Endothelial cell of umbilical vein (primary cell): ENCODE data around the gene TUBGCP4. TPM values are rescaled to one million over a fixed set of nuclear protein-coding genes. Genes with fewer than 3 reads are reported as not detected.
A peak's percentile ranks its signal among the peaks of the same experiment; 100 is the strongest.

Source experiments
- BruUV-seq: library from RNA; stranded (reverse); fragments of 400-500 nt; replicated peaks from 2 replicates; lab custom pipeline; 2021; lab: Mats Ljungman, UMichigan
- CTCF ChIA-PET: fragments of 300-600, 350-600 bp; sonication (Branson Sonifier 250); formaldehyde crosslinking; loops from one replicate; lab custom pipeline; 2021; ENCODE audit warnings: antibody characterized with exemption, inconsistent platforms; lab: Charles Lee
- POLR2A ChIA-PET: fragments of 300-600, 350-600 bp; sonication (Branson Sonifier 250); formaldehyde crosslinking; loops from one replicate; lab custom pipeline; 2021; ENCODE audit warnings: antibody characterized with exemption, inconsistent platforms; lab: Charles Lee
- DNase-seq: peaks from one replicate; pipeline ENCODE4 v3.0.0-alpha.2; 2011; ENCODE audit warnings: low read depth, low spot score
- FAIRE-seq: peaks from 2 replicates; lab custom pipeline; 2011; peaks lifted over from hg19 to GRCh38; lab: Jason Lieb, UNC
- H2AFZ ChIP-seq: 2 replicates; pipeline ENCODE4 v1.6.0; 2012; ENCODE audit warnings: low read depth, low read length, control low read depth, inconsistent platforms
- H3K27ac ChIP-seq: 2 replicates; pipeline ENCODE4 v1.5.1; 2011; ENCODE audit warnings: low read depth, mild to moderate bottlenecking, control low read depth, low read length, moderate library complexity; ENCODE audit not compliant: insufficient read depth
- H3K27me3 ChIP-seq, 2 experiments: 2 replicates each; pipeline versions ENCODE4 v1.6.0 to v1.6.1; 2011; ENCODE audit warnings: low read length in 2 of 2, mixed read lengths in 1 of 2; ENCODE audit not compliant: control insufficient read depth in 2 of 2, insufficient read depth in 2 of 2
- H3K36me3 ChIP-seq, 2 experiments: 2 replicates in 1 of 2; 3 replicates in 1 of 2; pipeline ENCODE4 v1.5.1; 2011; ENCODE audit warnings: low read length in 2 of 2, mild to moderate bottlenecking in 1 of 2, moderate library complexity in 1 of 2; ENCODE audit not compliant: control insufficient read depth in 2 of 2, insufficient read depth in 2 of 2; ENCODE audit errors: extremely low read depth in 1 of 2
- H3K4me1 ChIP-seq: 3 replicates; pipeline ENCODE4 v1.5.1; 2011; ENCODE audit warnings: mild to moderate bottlenecking, low read length; ENCODE audit not compliant: control insufficient read depth, insufficient read depth; ENCODE audit errors: extremely low read depth
- H3K4me2 ChIP-seq: 2 replicates; pipeline ENCODE4 v1.6.1; 2011; ENCODE audit warnings: low read length, control low read depth, mixed read lengths; ENCODE audit not compliant: insufficient read depth
- H3K4me3 ChIP-seq, 3 experiments: fragments of 200-600 bp in 1 of 3; sonication (generic), shearing (Covaris generic) in 1 of 3; replicated peaks in 1 of 3; 2 replicates each; pipeline ENCODE4 v1.5.1; 2011 to 2016; ENCODE audit warnings: control low read depth in 3 of 3, low read length in 3 of 3, mild to moderate bottlenecking in 2 of 3, inconsistent platforms in 1 of 3, low read depth in 1 of 3, moderate library complexity in 1 of 3; ENCODE audit not compliant: insufficient read depth in 1 of 3
- H3K79me2 ChIP-seq: 2 replicates; pipeline ENCODE4 v1.6.0; 2012; ENCODE audit warnings: low read length, inconsistent platforms; ENCODE audit not compliant: control insufficient read depth, insufficient read depth
- H3K9ac ChIP-seq: replicated peaks from 2 replicates; pipeline ENCODE3; 2011; ENCODE audit warnings: low read length, control low read depth; ENCODE audit not compliant: insufficient read depth; ENCODE audit errors: extremely low read depth
- H3K9me1 ChIP-seq: replicated peaks from 3 replicates; pipeline ENCODE4 v1.6.0; 2011; ENCODE audit warnings: mild to moderate bottlenecking, low read length; ENCODE audit not compliant: control insufficient read depth, insufficient read depth; ENCODE audit errors: extremely low read depth
- H3K9me3 ChIP-seq: replicated peaks from 2 replicates; pipeline ENCODE4 v1.5.1; 2012; ENCODE audit warnings: low read length, inconsistent platforms; ENCODE audit not compliant: control insufficient read depth, insufficient read depth
- H4K20me1 ChIP-seq: replicated peaks from 2 replicates; pipeline ENCODE3; 2011; ENCODE audit warnings: mild to moderate bottlenecking, low read length; ENCODE audit not compliant: control insufficient read depth, insufficient read depth; ENCODE audit errors: extremely low read depth
- CTCF ChIP-seq, 2 donors: IDR thresholded peaks; 1 replicate in 1 of 2; 2 replicates in 1 of 2; pipeline ENCODE4 v1.5.1; 2011; ENCODE audit warnings: low read length in 2 of 2, mild to moderate bottlenecking in 2 of 2, moderate library complexity in 2 of 2, control low read depth in 1 of 2, inconsistent platforms in 1 of 2, low read depth in 1 of 2; ENCODE audit not compliant: insufficient read depth in 1 of 2; ENCODE audit errors: extremely low read depth in 1 of 2
- EZH2 ChIP-seq: IDR thresholded peaks from 2 replicates; pipeline ENCODE4 v1.6.1; 2012; ENCODE audit warnings: borderline replicate concordance, low read depth, mild to moderate bottlenecking, moderate library complexity, low read length, inconsistent platforms; ENCODE audit not compliant: severe bottlenecking
- FOS ChIP-seq: IDR thresholded peaks from 2 replicates; pipeline ENCODE4 v1.6.1; 2011; ENCODE audit warnings: mild to moderate bottlenecking, low read length, moderate library complexity, borderline replicate concordance; ENCODE audit not compliant: insufficient read depth
- GATA2 ChIP-seq: IDR thresholded peaks from 2 replicates; pipeline ENCODE4 v1.7.0; 2011; ENCODE audit warnings: low read depth, mild to moderate bottlenecking, moderate library complexity, mixed read lengths, low read length; ENCODE audit not compliant: insufficient read length, insufficient read depth
- JUN ChIP-seq: IDR thresholded peaks from 2 replicates; pipeline ENCODE4 v1.6.1; 2011; ENCODE audit warnings: borderline replicate concordance, low read depth; ENCODE audit not compliant: insufficient read length, insufficient read depth
- MAX ChIP-seq: IDR thresholded peaks from 2 replicates; pipeline ENCODE4 v1.6.1; 2011; ENCODE audit not compliant: insufficient read depth, insufficient read length
- MYC ChIP-seq: IDR thresholded peaks from one replicate; pipeline ENCODE4 v1.6.1; 2011; ENCODE audit warnings: mild to moderate bottlenecking, low read depth, low read length
- POLR2A ChIP-seq: IDR thresholded peaks from 2 replicates; pipeline ENCODE4 v1.6.1; 2012; ENCODE audit warnings: low read depth, mild to moderate bottlenecking, control low read depth, low read length
- POLR2AphosphoS5 ChIP-seq: IDR thresholded peaks from 2 replicates; pipeline ENCODE4 v1.6.1; 2012; ENCODE audit warnings: low read depth, mild to moderate bottlenecking, control low read depth, low read length, moderate library complexity; ENCODE audit not compliant: insufficient read depth
- dilution Hi-C: fragments of 300-500 bp; cut with MboI; formaldehyde crosslinking; loops from one replicate; pipeline ENCODE4 v1.15.0; 2019; ENCODE audit warnings: low sequenced_read_pairs; ENCODE audit not compliant: extremely low pct_ligation_motif_present
- intact Hi-C: fragments of 100-400 bp; cut with micrococcal nuclease; formaldehyde crosslinking; loops from one replicate; pipeline ENCODE4 v1.10.0; 2022
- polyA plus RNA-seq, 4 experiments: library from polyadenylated mRNA; depleted of rRNA in 3 of 4; stranded (reverse) in 3 of 4; unstranded in 1 of 4; fragments of >200 nt; gene quantifications; 2 replicates each; pipeline versions ENCODE4 v1.2.1 to v1.2.3, GENCODE V29; 2011 to 2012; ENCODE audit warnings: missing spikeins in 1 of 4
- total RNA-seq: library from RNA; stranded (reverse); gene quantifications from 2 replicates; pipeline ENCODE4 v1.2.3, GENCODE V29; 2021

TUBGCP4 gene
- total and polyA plus RNA-seq, 2 donors (not counting 3 experiments of a cell fraction or from before 2014, with no cell fraction given): 6.5 to 19.4 TPM

- Histone ChIP-seq H3K9me3 (no peaks in the 10 kb centered on the region), H3K9ac (peak overlapping the region; percentile 68), H3K36me3 (no peaks in the 10 kb centered on the region), H3K4me3 (peak overlapping the region; percentile 62 to 71 (median 69)), H2AFZ (peak overlapping the region; percentile 86), H3K79me2 (no peaks in the 10 kb centered on the region), H3K27me3 (no peaks in the 10 kb centered on the region), H4K20me1 (no peaks in the 10 kb centered on the region), H3K4me1 (peaks cover 11% of the 10 kb centered on the region), H3K4me2 (peak overlapping the region; percentile 70), H3K9me1 (no peaks in the 10 kb centered on the region), H3K27ac (peak overlapping the region; percentile 74)
- intact Hi-C loops: no loop called here
- FAIRE-seq: no peak
- POLR2A ChIA-PET: no interaction called here
- TSS peak; percentile 85 for BruUV-seq
- dilution Hi-C loops: no loop called here
- TF ChIP-seq CTCF (IDR thresholded peaks at IDR 0.05; ENCODE audit: extremely low read depth in 1 of 2, insufficient read depth in 1 of 2, low read depth in 1 of 2, low read length in 2 of 2) (no peak), EZH2 (no peak), POLR2A (no peak), MAX (no peak), JUN (no peak), MYC (no peak), FOS (no peak), GATA2 (no peak), POLR2AphosphoS5 (no peak)
- CTCF ChIA-PET: no interaction called here
- DNase-seq: no peak
Observed at GRCh38 chr15:43330780-43331087, 40.2 kb upstream of the TUBGCP4 start.
